ENCODE data around the gene RFX6.

The RFX6 gene

DNA sequence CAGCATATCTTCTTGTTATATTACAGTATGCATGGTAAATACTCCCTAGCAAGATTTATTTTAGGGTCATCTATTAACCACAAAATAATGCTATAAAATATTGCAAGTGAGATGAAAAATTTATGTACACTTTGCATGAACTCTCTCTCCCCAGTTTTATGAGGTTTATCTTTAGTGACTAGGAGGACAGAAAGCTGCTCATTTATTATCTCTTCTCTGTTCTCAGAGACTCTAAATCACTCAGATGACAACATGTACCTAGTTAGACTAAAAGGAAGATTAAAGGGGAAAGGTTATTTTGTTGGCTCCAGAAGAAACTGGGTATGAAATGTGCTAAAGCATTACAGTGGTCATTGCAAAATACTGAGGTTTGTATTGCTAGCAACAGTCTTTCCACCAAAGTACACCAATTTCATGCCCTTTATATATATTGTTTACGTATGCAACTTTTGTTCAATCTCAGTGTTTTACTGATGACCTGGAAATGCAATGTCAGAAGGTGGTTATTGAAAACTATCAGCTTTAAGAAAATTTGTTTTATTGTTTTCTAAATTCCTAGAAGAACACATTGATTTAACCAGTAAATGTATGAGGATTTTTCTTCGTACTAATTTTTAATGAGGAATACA, 11.8 kb downstream of the RFX6 start:
- intact Hi-C loops (cut with DNase I), result no loop called here
- DNase-seq, result no peak

DNA sequence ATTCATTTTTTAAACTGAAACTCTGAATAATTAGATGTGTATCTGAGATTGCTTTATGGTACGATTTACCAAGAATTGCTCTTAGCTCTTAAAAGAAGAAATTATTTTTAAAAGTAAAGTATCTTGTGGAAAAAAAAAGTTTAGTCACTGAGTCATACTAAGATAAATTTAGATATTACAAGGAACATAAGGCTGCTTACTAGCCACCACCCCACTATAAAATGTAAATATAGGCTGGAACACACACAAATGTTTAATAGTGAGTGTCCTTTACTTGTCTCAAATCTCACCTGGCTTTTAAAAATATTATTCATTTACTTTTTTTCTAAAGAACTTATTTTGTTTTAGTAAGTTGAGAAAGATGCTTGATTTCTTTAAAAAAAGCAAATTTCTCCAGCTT, 17.6 kb downstream of the RFX6 start:
- intact Hi-C loops (cut with DNase I), result no loop called here
- DNase-seq, result no peak

DNA sequence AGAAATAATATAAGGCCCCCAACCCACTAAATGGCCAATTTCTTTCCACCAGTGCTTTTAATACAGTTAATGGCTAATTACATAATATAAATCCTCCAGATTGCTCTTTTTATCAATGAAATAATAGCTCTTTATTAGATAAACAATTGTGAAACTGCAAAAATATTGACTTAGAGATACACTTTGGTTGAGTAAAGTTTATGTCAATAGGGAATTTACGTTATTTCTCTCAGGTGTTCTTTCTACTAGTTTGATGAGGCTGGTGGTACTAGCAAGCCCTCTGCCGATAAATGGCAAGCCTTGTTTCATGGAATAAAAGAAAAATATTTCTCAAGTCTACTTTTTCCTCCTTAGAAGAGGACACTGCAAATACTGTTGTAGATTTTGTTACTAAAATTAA, 18.9 kb downstream of the RFX6 start:
- intact Hi-C loops (cut with DNase I), result no loop called here
- DNase-seq, result no peak

DNA sequence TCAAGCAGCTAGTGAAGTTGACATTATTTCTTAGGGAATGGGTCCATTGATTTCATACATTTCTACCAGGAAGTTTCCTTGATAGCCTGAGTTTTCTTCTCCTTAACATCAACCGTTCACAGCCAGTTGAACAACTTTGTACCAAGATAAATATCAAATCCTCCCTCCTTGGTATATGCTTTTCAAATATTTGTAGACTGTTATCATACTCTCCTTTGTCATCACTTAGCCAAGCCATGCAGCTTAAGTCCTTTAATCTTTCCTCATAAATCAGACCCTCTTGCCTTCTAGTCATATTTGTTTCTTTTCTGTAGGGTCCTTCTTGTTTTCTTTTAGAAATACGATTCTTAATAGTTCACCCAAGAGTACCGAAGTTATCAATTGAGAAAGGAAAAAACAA, 25.6 kb downstream of the RFX6 start:
- intact Hi-C loops (cut with DNase I), result no loop called here
- DNase-seq, result no peak

DNA sequence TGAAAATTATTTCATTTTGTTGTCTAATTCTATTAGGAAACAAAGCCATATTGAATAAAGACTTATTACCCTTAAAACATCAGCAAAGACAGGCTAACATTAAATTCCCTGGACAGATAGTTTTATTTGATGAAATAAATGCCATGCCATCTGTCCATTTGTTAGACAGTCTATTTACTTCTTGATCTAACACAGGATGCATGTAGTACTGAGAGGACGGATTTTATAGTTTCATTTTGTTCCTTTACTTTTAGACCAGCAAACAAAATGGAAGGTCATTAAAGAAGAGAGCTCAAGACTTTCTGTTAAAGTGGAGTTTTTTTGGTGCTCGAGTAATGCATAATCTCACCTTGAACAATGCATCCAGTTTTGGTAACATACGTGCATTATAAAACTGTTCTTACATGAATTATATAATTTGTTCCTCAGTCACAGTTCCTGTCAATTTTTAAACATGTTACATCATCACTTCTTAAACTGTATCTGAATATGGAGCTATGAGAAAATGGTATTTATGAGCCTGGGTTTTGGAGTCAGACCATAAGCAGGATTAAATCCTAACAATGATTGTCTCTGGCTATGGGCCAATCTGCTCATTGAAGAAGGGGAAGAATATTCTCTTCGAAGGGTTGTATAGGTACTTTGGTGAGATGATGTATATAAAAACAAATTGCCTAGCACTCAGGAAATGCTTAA, 46.0 kb downstream of the RFX6 start:
- intact Hi-C loops (cut with DNase I), result no loop called here
- no peak for DNase-seq

DNA sequence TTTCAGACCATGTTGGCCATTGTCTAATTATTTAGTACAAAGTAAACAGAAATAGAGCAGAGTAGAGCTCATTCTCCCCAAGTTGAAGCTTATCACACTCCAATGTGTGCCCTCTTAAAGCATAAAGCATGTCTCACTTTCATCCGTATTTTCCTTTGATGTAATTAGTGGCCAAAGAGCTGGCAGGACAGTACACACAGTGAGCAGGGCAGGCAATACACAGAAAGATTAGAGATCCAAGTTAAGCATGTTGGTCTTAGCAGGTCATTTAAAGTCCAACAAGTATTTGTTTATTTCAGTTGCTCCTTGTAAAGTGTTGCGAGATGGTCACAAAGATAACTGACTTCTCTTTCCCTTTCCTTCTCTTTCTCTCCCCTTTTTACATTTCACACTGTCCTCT, 47.2 kb downstream of the RFX6 start:
- no peak for DNase-seq
- intact Hi-C loops (cut with DNase I), result no loop called here

DNA sequence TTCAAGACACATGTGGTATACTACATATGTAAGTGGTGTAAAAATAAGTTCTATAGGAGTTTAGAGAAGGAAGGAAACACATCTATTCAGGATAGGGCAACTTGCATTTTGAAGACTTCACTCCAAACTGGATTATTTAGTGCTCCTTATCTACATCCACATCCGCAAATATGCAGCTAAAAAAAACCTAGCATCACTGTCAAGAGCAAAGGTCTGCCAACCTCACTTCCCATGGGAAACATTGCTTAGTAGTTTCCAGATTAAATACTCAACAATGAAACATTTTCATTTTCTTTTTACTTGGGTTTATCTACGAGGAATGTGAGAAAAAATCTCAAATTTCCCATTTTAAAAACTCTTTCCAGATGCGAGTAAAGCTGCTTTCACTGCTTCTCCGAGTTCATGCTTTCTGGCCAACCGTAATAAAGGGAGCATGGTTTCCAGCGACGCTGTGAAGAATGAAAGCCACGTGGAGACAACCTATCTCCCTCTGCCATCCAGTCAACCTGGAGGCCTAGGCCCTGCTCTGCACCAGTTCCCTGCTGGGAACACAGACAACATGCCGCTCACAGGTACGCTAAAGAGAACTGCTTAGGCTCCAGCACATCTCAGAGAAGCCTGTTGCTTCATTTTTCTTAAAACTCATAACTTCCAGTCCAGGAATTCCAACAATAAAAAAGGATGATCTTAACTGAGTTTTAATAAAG, 48.2 kb downstream of the RFX6 start:
- no peak for DNase-seq
- intact Hi-C loops (cut with DNase I), result no loop called here

DNA sequence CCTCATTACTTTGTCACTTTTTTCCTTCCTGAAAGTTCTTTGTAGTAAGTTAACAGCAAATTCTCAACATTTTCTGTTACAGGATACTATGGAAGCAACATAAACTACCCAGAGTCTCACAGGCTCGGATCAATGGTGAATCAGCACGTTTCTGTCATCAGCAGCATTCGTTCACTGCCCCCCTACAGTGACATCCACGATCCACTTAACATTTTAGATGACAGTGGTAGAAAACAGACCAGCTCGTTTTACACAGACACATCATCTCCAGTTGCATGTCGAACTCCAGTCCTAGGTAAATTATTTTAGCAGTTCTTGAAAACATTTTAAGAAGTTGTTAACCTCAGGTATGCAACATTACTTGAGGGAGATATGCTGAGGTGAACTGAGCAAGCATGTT, 51.6 kb downstream of the RFX6 start:
- intact Hi-C loops (cut with DNase I), result no loop called here
- DNase-seq, result no peak

DNA sequence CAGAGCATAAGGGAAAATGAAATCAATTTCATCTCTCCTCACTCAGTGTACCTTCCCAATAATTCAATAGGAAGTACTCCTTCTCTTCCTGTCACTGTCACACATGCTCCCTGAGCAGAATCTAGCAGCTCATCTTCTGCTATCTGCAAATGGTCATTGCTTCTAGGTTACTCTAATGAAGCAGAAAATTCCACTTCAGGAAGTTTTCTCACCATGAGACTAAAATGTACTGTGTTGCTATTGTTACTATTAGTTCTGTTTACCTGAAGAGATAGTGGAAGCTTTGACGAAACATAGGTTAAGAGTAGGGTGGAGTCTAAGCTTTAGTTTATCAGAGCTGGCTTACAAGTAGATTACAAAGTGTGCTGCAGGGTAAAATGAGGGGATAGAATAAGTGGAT, 52.8 kb downstream of the RFX6 start:
- intact Hi-C loops (cut with DNase I), result no loop called here
- DNase-seq, result no peak

DNA sequence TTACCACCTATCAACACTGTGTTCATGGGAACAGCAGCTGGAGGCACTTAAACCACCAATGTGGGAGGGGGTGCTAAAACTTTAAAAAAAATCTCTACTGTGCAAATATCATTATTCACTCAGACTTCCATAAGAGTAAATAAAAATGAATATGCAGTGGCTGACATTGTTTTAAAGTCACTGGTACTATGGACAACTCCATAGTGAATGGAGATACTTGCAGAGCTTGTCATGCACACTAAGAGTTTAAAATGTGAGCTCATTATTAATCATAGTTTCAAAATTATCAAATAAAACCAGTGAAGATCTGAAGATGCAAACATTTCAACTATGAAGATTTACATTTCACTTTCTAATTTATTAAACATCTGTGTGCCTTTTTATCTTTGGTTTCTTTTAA, 54.4 kb downstream of the RFX6 start:
- intact Hi-C loops (cut with DNase I), result no loop called here
- no peak for DNase-seq

DNA sequence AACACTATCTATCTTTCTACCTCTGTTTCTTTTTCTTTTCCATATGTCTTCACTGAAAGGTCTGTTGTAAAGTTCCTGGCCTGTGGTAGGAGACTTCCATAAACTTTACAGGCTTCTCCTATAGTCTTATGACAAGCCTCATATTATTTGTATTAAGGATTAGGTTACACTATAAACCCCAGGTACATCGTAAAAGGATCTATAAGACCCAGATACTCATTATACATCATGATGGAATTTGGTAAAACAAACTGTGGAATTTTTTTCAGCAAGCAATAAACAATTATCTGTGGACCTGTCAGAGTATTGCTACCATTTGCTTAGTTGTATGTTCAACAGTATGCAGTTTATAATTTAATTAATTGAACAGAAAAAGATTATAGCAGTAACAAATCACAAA, 55.5 kb downstream of the RFX6 start:
- no peak for DNase-seq
- intact Hi-C loops (cut with DNase I), result no loop called here

DNA sequence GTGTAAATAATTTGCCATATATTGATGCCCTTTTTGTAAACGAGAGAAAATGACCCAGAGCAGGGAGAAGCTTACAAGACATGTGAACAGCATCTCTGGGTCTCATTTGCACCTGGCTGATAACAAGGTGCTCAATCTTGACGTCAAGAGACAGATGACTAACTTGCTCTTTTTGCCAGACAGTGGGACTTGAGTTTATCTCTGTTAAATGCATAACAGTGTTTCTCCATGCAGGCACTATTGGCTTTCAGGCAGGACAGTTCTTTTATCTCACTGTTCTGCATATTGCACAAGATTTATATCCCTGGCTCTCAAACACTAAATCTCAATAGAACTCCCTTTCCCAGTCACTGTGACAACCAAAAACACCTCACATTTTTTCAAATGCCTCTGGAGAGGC, 56.4 kb downstream of the RFX6 start:
- intact Hi-C loops (cut with DNase I), result no loop called here
- no peak for DNase-seq

DNA sequence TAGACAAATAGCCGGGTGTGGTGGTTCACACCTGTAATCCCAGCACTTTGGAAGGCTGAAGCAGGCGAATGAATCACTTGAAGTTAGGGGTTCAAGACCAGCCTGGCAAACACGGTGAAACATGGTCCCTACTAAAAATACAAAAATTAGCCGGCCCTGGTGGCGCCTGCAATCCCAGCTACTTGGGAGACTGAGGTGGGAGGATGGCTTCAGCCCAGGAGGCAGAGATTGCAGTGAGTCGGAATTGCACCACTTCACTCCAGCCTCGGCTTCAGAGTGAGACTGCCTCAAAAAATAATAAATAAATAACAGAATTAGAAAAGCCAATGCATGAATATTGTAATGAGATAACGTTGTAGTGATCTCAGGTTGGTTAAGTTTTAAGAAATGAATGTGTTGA, 61.3 kb downstream of the RFX6 start:
- no peak for DNase-seq
- intact Hi-C loops (cut with DNase I), result no loop called here

DNA sequence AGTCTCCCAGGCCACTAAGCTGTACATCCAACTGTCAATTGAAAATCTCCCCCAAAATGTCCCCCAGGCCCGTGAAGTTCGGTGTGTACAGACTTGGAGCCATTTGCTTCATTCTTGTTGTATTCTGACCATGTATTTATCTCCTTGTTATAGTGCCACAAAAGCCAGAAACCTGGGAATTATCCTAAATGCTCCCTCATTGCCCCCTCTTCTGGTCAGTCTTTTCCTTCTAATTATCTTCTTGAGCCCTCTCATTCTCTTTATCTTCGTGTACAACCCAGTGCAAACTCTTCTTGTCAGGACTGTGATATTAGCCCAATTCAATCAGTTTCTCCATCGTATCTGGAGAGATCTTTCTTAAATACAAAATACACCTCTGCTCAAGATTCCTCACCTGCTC, 64.7 kb downstream of the RFX6 start:
- intact Hi-C loops (cut with DNase I), result no loop called here
- no peak for DNase-seq

DNA sequence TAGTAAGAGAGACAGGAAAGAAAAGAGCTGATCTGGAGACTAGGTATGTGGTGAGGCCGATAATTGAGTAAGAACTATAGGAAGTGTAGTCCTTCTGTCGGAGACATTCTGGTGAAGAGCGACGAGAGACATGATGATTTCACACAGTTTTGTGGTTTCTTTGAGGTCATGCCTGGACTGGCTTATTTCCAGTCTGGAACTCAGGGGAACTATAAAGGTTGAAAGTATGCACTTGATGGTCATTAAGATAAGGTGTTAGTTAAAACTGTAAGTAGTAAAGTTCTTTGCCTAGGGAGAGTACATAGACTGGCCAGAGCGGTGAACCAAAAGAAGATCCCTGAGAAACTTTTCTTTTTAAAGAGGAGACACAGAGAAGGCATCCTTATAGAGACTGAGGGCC, 68.8 kb downstream of the RFX6 start:
- intact Hi-C loops (cut with DNase I), result no loop called here
- DNase-seq, result no peak

DNA sequence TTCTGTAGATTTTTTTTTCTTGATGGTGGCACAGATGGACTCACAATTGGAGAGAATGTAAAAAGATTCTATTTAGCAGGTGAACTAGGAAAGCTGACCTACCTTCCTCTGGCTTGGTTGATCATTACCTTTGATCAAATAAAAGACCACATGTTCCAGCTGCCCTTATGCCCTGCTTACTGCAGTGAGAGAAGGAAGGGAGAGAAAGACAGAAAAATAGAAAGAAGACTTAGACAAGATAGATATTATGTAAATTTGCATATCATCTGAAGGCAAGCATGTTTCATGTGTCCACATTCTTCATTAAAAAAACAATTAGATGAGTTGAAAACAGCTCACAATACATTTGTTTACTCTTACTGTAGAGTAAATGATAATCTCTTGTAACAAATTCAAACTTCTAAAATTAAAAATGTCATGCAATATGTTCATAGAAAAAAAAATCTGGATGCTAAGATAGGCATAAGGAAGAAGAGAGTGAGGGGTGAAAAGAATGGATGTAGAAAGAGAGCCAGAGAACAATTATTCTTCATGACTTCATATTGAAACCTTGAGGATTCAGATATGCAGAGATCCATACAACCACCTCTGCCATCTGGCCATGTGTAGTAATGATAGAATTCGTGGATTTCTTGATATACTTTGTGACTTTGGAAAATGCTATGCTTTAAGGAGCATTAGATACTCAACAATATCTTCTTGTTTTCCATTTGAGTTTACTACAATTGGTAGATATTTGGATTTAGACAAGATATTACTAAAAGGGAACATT, 71.7 kb downstream of the RFX6 start:
- intact Hi-C loops (cut with DNase I), result no loop called here

DNA sequence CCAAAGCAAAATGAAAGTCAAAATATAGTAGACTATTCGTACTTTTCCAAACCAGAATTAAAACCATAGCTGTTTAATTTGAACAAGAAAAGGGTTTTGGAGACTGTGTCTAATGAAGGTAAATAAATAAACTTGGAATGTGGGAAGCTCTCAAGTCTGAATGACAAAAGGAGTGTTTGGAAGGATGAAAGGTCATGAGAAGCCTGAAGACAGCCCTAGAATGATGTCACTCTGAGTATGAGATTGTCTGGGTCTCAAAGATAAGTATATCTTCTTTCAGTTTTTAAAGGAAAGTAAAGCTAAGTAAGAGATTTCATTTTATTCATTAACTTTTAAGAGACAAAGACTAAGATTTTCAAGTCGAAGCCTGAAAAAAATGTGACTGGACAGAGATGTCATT, 72.9 kb downstream of the RFX6 start:
- intact Hi-C loops (cut with DNase I), result no loop called here
- DNase-seq, result no peak

More for the DNA sequence above, 71.7 kb downstream of the RFX6 start:
- no peak for DNase-seq

DNA sequence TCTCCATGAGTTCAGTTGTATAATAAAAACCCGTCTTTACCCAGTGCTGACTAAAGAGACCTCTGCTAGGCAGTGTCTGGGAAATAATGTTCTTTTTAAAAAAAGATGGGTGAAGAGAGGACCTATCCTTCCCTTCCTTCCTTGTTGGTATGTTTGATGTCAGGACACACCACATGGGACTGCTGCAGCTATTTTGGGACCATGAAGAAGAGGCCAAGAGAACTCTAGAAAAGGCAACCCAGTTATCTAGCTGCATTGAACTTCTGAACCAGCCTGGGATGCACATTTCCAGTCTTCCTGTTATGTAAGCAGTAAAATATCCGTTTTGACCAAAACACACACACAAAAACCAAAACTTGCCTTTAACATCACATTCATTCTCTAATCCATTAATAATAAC, 77.3 kb downstream of the RFX6 start:
- intact Hi-C loops (cut with DNase I), result no loop called here
- no peak for DNase-seq

DNA sequence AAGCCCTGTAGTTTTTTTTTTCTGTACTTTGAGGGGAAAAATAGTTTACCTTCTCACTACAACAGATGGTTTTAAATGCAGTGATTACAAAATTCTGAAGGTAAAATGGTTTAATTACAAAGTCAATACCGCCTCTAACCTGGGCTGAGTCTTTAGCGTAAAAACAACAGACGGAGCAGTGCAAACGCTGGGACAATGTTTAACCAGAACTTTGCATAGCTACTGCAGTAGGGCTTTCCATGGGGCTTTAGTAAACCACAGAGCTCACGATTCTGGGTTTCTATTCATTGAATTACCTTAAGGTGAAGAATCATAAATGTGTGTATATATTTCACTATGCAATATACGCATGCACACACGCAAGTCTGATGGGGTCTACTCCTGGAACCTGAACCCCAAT, 77.9 kb downstream of the RFX6 start:
- intact Hi-C loops (cut with DNase I), result no loop called here
- no peak for DNase-seq

DNA sequence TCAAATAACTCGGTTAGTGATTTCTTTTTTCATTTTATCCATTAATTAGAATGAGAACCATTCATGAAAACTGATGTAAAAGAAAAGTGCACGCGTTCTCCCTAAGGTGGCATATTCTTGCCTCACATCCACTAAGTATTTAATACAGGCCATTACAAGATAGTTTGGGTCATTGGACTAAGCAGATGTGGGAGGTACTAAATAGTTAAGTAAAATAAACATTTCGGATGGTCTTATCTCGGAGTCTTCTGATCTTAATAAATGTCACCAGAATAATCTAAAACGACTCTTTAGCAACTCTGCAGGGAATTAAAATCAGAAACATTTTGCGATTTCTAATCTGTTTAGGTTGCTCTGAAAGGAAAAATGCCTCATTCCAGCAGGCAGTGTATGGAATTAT, 78.7 kb downstream of the RFX6 start:
- intact Hi-C loops (cut with DNase I), result no loop called here
- DNase-seq, result no peak
